Colonic mucosa (tissue), 4 donors: ENCODE measurements around the gene IDNK. TPM values are rescaled to one million over a fixed set of nuclear protein-coding genes. Genes with fewer than 3 reads are reported as not detected.

Source experiments
- DNase-seq: peaks from one replicate; pipeline ENCODE4 v3.0.0-alpha.2; 2020
- H3K27ac ChIP-seq: fragments of 200-600 bp; one replicate; pipeline ENCODE4 v1.8.0; 2021
- H3K27me3 ChIP-seq: fragments of 200-600 bp; one replicate; pipeline ENCODE4 v1.8.0; 2021
- H3K36me3 ChIP-seq: fragments of 200-600 bp; one replicate; pipeline ENCODE4 v1.8.0; 2021
- H3K4me1 ChIP-seq: fragments of 200-600 bp; one replicate; pipeline ENCODE4 v1.8.0; 2021; ENCODE audit warnings: mild to moderate bottlenecking
- H3K4me3 ChIP-seq: fragments of 200-600 bp; one replicate; pipeline ENCODE4 v1.8.0; 2021
- H3K9ac ChIP-seq, 2 donors: one replicate each; pipeline ENCODE4 v1.7.0; 2013; ENCODE audit warnings: control low read depth in 2 of 2, low read depth in 2 of 2, low read length in 2 of 2
- H3K9me3 ChIP-seq: fragments of 200-600 bp; one replicate; pipeline ENCODE4 v1.8.0; 2021
- CTCF ChIP-seq: fragments of 200-600 bp; IDR thresholded peaks from one replicate; pipeline ENCODE4 v1.8.0; 2022; ENCODE audit warnings: antibody characterized with exemption, mild to moderate bottlenecking
- intact Hi-C: fragments of 100-400 bp; cut with DNase I; formaldehyde crosslinking; loops from one replicate; pipeline ENCODE4 v1.14.1; 2022
- total RNA-seq, 2 donors: library from RNA; stranded (reverse); fragmentation: NEBNext Ultra II Directional in 1 of 2; extraction: Animal tissue kit (Norgen Biotek cat#: 25700) in 1 of 2; gene quantifications; one replicate each; pipeline ENCODE4 v1.2.1, GENCODE V29; 2021
- donor health status: healthy.
- donor health status: DM: no; HTN: no; CAD: no.
- donor health status: DM: no; HTN: no; CAD: no.

Gene IDNK
- total RNA-seq, 2 donors from 2014 or later: 4.9 to 7.4 TPM

GRCh38 chr9:83636813-83637212 lies 13.9 kb downstream of the IDNK start:
- TF ChIP-seq CTCF: no peak
- Histone ChIP-seq H3K9me3 (no peaks in the 10 kb centered on the region), H3K9ac (no peak overlapping the region), H3K36me3 (no peaks in the 10 kb centered on the region), H3K27ac (no peak overlapping the region), H3K4me3 (no peak overlapping the region), H3K4me1 (no peaks in the 10 kb centered on the region), H3K27me3 (no peaks in the 10 kb centered on the region)
- intact Hi-C loops: no loop called here
- no peak for DNase-seq

- DNase-seq: no peak
- no peak for TF ChIP-seq CTCF
- no peaks in the 10 kb centered on the region for H3K9me3 ChIP-seq
- no peak overlapping the region for H3K27ac ChIP-seq
- no peak overlapping the region for H3K4me3 ChIP-seq
- no peak overlapping the region for H3K9ac ChIP-seq
- no peaks in the 10 kb centered on the region for H3K27me3 ChIP-seq
- H3K4me1 ChIP-seq: no peaks in the 10 kb centered on the region
- intact Hi-C loops: no loop called here
- H3K36me3 ChIP-seq: no peaks in the 10 kb centered on the region
These were observed 14.4 kb downstream of the IDNK start for GRCh38 chr9:83637389-83637788.

- Histone ChIP-seq H3K27ac (no peak overlapping the region), H3K4me3 (no peak overlapping the region)
- no peak for TF ChIP-seq CTCF
These were observed 16.3 kb downstream of the IDNK start for GRCh38 chr9:83639266-83639665.

GRCh38 chr9:83642793-83643192 lies 19.9 kb downstream of the IDNK start:
- Histone ChIP-seq H3K4me3 (no peak overlapping the region), H3K27me3 (no peaks in the 10 kb centered on the region), H3K9ac (no peak overlapping the region), H3K4me1 (no peaks in the 10 kb centered on the region), H3K9me3 (no peaks in the 10 kb centered on the region), H3K36me3 (no peaks in the 10 kb centered on the region), H3K27ac (no peak overlapping the region)
- DNase-seq: no peak
- TF ChIP-seq CTCF: no peak
- intact Hi-C loops: no loop called here

More at GRCh38 chr9:83639266-83639665, 16.3 kb downstream of the IDNK start:
- H3K4me1 ChIP-seq: no peaks in the 10 kb centered on the region
- H3K9me3 ChIP-seq: no peaks in the 10 kb centered on the region
- H3K36me3 ChIP-seq: no peaks in the 10 kb centered on the region
- no peaks in the 10 kb centered on the region for H3K27me3 ChIP-seq
- intact Hi-C loops: no loop called here
- no peak for DNase-seq
- H3K9ac ChIP-seq: no peak overlapping the region

GRCh38 chr9:83646500-83647239 lies 23.7 kb downstream of the IDNK start:
- Histone ChIP-seq H3K9ac (no peak overlapping the region), H3K9me3 (no peaks in the 10 kb centered on the region), H3K27ac (no peak overlapping the region), H3K4me1 (no peaks in the 10 kb centered on the region), H3K36me3 (no peaks in the 10 kb centered on the region), H3K4me3 (no peak overlapping the region), H3K27me3 (no peaks in the 10 kb centered on the region)
- DNase-seq: no peak
- no peak for TF ChIP-seq CTCF
- intact Hi-C loops: loop anchor here (2.0 kb wide), 1 partner anchor 26 kb away; no protein-coding TSS in a partner anchor
